Left ventricle myocardium inferior (tissue), 1 donor: Measurements from ENCODE around the gene CRYBB1. TPM values are rescaled to one million over a fixed set of nuclear protein-coding genes. Genes with fewer than 3 reads are reported as not detected.

Experiments used
- DNase-seq: peaks from one replicate; pipeline ENCODE4 v3.0.0-alpha.2; 2020
- H3K27ac ChIP-seq: fragments of 200-600 bp; replicated peaks from 2 replicates; pipeline ENCODE4 v1.8.0; 2021
- H3K27me3 ChIP-seq: fragments of 200-600 bp; 2 replicates; pipeline ENCODE4 v1.8.0; 2021; ENCODE audit warnings: low read depth
- H3K36me3 ChIP-seq: fragments of 200-600 bp; 2 replicates; pipeline ENCODE4 v1.8.0; 2021
- H3K4me1 ChIP-seq: fragments of 200-600 bp; 2 replicates; pipeline ENCODE4 v1.8.0; 2021
- H3K4me3 ChIP-seq: fragments of 200-600 bp; 2 replicates; pipeline ENCODE4 v1.8.0; 2021; ENCODE audit warnings: mild to moderate bottlenecking, moderate library complexity
- H3K9me3 ChIP-seq: fragments of 200-600 bp; replicated peaks from 2 replicates; pipeline ENCODE4 v1.8.0; 2021
- intact Hi-C: fragments of 100-400 bp; cut with micrococcal nuclease; formaldehyde crosslinking; loops from one replicate; pipeline ENCODE4 v1.11.0; 2022
- total RNA-seq: library from RNA; stranded (reverse); fragmentation: NEBNext Ultra II Directional; extraction: Animal tissue kit (Norgen Biotek cat#: 25700); gene quantifications from one replicate; pipeline ENCODE4 v1.2.1, GENCODE V29; 2021
- TF ChIP-seq, protein P1 (sequence below): fragments of 200-600 bp; IDR thresholded peaks from 2 replicates; pipeline ENCODE4 v1.8.0; 2021; ENCODE audit warnings: antibody characterized with exemption, mild to moderate bottlenecking, borderline replicate concordance
- donor health status: DM: no; HTN: yes; CAD: no; lungs with severe emphysema.

Gene CRYBB1
- total RNA-seq, 1 donor from 2014 or later: 0.66 TPM

DNA sequence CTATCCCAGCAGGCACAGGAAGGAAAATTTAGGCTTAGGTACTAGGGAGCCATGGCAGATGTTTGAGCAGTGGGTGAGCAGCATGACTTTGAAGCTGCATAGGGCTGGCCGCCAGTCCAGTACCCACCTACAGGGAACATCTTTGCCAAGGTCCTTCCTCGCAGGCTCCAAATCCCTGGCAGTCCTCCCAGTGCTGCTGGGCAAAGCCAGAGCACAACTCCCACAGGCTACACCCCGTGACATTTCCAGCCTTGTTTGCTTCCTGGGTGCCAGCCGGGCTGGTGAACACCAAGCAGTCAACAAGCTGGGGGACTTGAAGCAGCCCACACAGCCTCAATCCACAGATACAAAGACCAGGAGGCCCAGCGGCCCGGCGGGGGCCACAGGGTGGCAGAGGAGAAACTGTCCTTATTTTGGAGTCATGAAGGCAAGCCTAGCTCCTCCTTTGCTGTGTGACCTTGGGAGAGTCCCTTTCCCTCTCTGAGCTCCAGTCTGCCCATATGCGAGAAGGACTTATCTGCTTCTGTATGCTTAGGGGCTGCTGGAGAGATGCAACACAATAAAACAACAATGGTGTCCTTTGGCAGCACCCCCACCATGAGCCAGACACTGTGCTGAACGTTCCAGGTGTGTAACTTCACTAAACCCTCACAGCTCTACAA lies 55.9 kb downstream of the CRYBB1 start:
- intact Hi-C loops: no loop called here
- TF ChIP-seq, protein P1, sequence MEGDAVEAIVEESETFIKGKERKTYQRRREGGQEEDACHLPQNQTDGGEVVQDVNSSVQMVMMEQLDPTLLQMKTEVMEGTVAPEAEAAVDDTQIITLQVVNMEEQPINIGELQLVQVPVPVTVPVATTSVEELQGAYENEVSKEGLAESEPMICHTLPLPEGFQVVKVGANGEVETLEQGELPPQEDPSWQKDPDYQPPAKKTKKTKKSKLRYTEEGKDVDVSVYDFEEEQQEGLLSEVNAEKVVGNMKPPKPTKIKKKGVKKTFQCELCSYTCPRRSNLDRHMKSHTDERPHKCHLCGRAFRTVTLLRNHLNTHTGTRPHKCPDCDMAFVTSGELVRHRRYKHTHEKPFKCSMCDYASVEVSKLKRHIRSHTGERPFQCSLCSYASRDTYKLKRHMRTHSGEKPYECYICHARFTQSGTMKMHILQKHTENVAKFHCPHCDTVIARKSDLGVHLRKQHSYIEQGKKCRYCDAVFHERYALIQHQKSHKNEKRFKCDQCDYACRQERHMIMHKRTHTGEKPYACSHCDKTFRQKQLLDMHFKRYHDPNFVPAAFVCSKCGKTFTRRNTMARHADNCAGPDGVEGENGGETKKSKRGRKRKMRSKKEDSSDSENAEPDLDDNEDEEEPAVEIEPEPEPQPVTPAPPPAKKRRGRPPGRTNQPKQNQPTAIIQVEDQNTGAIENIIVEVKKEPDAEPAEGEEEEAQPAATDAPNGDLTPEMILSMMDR: no peak
- no peaks in the 10 kb centered on the region for H3K27me3 ChIP-seq

DNA sequence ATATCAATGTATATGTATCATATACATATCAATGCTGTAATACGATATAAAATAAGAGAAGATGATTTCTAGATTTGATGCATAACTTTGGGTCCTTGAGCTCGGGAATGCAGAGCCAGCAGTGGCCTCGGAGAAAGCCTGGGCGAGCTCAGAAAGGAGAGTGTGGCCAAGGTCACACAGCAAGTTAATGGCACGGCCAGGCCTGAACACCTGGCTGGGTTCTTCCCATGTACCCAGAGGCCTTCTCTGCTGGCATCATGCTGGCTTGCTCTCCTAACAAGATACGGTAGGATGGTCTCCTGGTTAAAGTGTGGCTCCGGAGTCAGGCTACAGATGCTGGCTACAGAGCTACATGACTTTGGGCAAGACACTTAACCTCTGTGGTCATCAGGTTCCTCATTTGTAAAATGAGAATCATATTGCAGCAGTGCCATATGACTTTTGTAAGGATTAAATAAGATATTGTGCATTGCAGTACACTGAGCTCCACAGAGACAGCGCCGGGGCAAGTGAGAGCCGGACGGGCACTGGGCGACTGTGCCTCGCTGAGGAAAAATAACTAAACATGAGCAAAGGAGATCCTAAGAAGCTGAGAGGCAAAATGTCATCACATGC lies 57.8 kb downstream of the CRYBB1 start:
- no peak for DNase-seq
- Histone ChIP-seq H3K4me1 (peaks cover 64% of the 10 kb centered on the region), H3K36me3 (peaks cover 7% of the 10 kb centered on the region), H3K27me3 (no peaks in the 10 kb centered on the region), H3K4me3 (no peak overlapping the region), H3K27ac (peak overlapping the region; percentile 42), H3K9me3 (no peaks in the 10 kb centered on the region)
- intact Hi-C loops: no loop called here
- TF ChIP-seq, protein P1: no peak

More for the DNA sequence above, 55.9 kb downstream of the CRYBB1 start:
- peak; percentile 79 for DNase-seq
- H3K27ac ChIP-seq: peak overlapping the region; percentile 76
- peaks cover 49% of the 10 kb centered on the region for H3K4me1 ChIP-seq
- no peaks in the 10 kb centered on the region for H3K9me3 ChIP-seq
- peaks cover 9% of the 10 kb centered on the region for H3K36me3 ChIP-seq
- no peak overlapping the region for H3K4me3 ChIP-seq

DNA sequence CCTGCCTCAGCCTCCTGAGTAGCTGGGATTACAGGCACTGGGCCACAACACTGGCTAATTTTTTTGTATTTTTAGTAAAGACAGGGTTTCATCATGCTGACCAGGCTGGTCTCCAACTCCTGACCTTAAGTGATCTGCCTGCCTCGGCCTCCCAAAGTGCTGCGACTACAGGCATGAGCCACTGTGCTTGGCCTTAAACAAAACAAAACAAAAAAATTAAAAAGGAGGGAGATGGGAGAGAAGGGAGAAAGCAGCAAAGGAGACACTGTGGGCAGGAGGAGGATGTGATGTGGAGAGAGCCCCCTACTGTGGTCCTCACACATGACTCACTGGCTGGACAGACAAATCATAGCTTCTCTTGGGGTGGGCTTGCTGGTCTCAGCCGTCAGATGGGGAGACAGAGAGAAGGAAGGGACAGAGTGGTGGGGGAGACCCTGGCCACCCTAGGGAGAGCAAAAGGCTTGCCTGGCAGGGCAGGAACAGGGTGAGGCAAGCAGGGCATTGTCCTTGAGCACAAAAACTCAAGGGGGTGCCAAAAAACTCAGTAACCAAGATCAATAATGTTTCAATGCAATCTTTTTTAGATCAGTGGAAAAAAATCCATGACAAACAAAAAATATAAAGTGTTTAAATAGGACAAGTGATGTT lies 59.5 kb downstream of the CRYBB1 start:
- H3K4me3 ChIP-seq: no peak overlapping the region
- no peaks in the 10 kb centered on the region for H3K36me3 ChIP-seq
- H3K4me1 ChIP-seq: peaks cover 72% of the 10 kb centered on the region
- peak overlapping the region; percentile 30 for H3K27ac ChIP-seq
- no peak for DNase-seq
- TF ChIP-seq, protein P1: no peak
- intact Hi-C loops: no loop called here
- H3K27me3 ChIP-seq: no peaks in the 10 kb centered on the region
- H3K9me3 ChIP-seq: no peaks in the 10 kb centered on the region

DNA sequence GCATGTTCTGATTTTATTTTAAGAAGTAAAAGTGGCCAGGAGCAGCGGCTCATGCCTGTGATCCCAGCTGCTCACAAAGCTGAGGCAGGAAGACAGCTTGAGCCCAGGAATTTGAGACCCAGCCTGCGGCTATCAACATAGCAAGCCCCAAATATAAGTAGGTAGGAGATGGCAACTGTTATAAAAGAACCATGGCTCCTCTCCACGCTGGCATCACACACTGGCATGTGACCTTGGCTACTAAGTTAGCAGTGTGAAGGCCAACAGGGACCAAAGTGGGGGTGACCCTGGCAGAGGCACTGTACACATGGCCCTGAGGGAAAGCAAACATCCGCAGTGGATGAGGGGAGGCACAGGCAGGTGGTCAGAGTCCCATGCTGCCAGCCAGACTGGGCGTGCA lies 60.9 kb downstream of the CRYBB1 start:
- Histone ChIP-seq H3K4me1 (peaks cover 75% of the 10 kb centered on the region), H3K27ac (peak overlapping the region; percentile 73), H3K36me3 (no peaks in the 10 kb centered on the region), H3K4me3 (no peak overlapping the region), H3K27me3 (no peaks in the 10 kb centered on the region), H3K9me3 (no peaks in the 10 kb centered on the region)
- no peak for DNase-seq
- intact Hi-C loops: no loop called here
- TF ChIP-seq, protein P1: no peak

DNA sequence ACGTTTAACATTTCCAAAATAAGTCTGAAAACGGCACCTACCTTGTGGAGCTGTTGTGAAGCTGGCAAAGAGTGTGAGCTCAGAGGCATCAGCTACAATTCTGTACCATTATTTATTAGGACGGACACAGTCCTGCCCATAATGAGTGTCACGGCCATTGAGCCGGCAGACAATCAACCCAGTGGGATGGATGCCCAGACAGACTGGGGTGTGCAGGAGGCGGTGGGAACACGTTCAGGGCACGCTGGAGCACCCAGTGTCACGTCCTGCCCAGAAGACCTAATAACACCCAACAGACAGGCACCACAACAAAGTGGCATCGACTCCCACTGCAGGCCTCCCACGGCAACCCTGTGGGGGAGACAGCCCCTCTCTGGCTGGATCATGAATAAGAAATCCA lies 62.3 kb downstream of the CRYBB1 start:
- Histone ChIP-seq H3K9me3 (no peaks in the 10 kb centered on the region), H3K4me1 (peaks cover 84% of the 10 kb centered on the region), H3K4me3 (no peak overlapping the region), H3K27me3 (no peaks in the 10 kb centered on the region), H3K36me3 (no peaks in the 10 kb centered on the region), H3K27ac (peak overlapping the region; percentile 73)
- peak; percentile 57 for DNase-seq
- intact Hi-C loops: no loop called here
- TF ChIP-seq, protein P1: no peak
